ENCODE measurements around the gene MAFG. TPM values are rescaled to one million over a fixed set of nuclear protein-coding genes. Genes with fewer than 3 reads are reported as not detected.

The MAFG gene
- total and polyA plus RNA-seq, 9 of the 15 experiments (the other 6 are each of a cell fraction or from before 2014, with no cell fraction given), result 1.1 to 58.1 (median 24.9) TPM

- TF ChIP-seq ATF4 (CRISPR knock-in tag; IDR thresholded peaks at IDR 0.05) (0 out of 2 replicates have a peak, but pooled peaks have one; percentile 5), HEY1 (CRISPR knock-in tag; IDR thresholded peaks at IDR 0.05; ENCODE audit: borderline replicate concordance) (no peak), ZNF282 (CRISPR knock-in tag; IDR thresholded peaks at IDR 0.05) (no peak; the same call in 1 of the 2 replicates), ZNF77 (CRISPR knock-in tag; IDR thresholded peaks at IDR 0.05) (peak; percentile 71; the same call in 1 of the 2 replicates), ZNF79 (CRISPR knock-in tag; IDR thresholded peaks at IDR 0.05; ENCODE audit: low read depth) (no peak), ESRRA (IDR thresholded peaks at IDR 0.05; ENCODE audit: borderline replicate concordance, low read depth) (peak; percentile 46; the same call in 1 of the 2 replicates), IFI16 (CRISPR knock-in tag; IDR thresholded peaks at IDR 0.05) (no peak), GATA2 (CRISPR knock-in tag; IDR thresholded peaks at IDR 0.05) (no peak), ZC3H11A (IDR thresholded peaks at IDR 0.05; ENCODE audit: low read depth, low read length) (no peak), POLR2B (IDR thresholded peaks at IDR 0.05; ENCODE audit: low read depth, partially characterized antibody) (peak; percentile 51), RREB1 (CRISPR knock-in tag; IDR thresholded peaks at IDR 0.05) (no peak; the same call in 1 of the 2 replicates), E2F8 (IDR thresholded peaks at IDR 0.05; ENCODE audit: low read depth, partially characterized antibody) (peak; percentile 40), HNRNPLL (IDR thresholded peaks at IDR 0.05; ENCODE audit: low read depth, low read length, poor library complexity, severe bottlenecking) (peak; percentile 60), ZNF12 (CRISPR knock-in tag; IDR thresholded peaks at IDR 0.05) (no peak; the same call in 1 of the 2 replicates), FIP1L1 (IDR thresholded peaks at IDR 0.05; ENCODE audit: low read depth, low read length, poor library complexity, severe bottlenecking) (peak; percentile 86), USF1 (CRISPR knock-in tag; IDR thresholded peaks at IDR 0.05) (peak; percentile 87)
These were observed 55.9 kb downstream of the MAFG start (continued) for GRCh38 chr17:81871387-81872230.
